ENCODE data around the gene ZNF330. TPM values are rescaled to one million over a fixed set of nuclear protein-coding genes. Genes with fewer than 3 reads are reported as not detected.

The ZNF330 gene
- total RNA-seq, 1 donor from 2014 or later: 32.1 TPM

DNA sequence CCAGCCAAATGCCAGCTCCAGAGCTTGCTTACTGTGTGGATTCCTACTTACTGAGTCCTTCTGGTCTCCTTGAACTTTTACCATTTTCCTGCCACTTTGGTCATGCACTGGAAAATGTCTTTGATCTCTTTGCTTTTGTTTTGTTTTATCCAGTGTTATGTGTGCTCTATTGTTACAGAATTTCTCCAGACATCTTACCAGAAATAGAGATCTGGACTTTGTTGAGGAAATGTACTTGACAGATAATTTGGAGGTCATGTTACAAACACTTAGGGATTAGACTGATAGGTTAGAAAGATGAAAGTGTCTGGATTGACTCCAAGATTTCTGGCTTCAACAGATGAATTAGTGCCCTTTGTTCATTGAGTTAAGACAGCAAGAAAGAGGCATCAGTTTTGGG lies 5.7 kb upstream of the ZNF330 start:
- H3K27ac ChIP-seq (ENCODE audit: low read depth, low read length): no peak overlapping the region
- H3K4me1 ChIP-seq (ENCODE audit: insufficient read depth, low read length): no peaks in the 10 kb centered on the region
- no peaks in the 10 kb centered on the region for H3K27me3 ChIP-seq (ENCODE audit: insufficient read depth, low read length)
- no peak for DNase-seq (ENCODE audit: low read depth)
- no peak overlapping the region for H3K4me3 Mint-ChIP-seq (ENCODE audit: unreplicated experiment)
- no peaks in the 10 kb centered on the region for H4K20me1 ChIP-seq (ENCODE audit: insufficient read depth, low read length)
- no peak overlapping the region for H2AFZ ChIP-seq (ENCODE audit: low read depth, low read length)
- H3K27ac Mint-ChIP-seq (ENCODE audit: unreplicated experiment): no peak overlapping the region
- FAIRE-seq: no peak
- no peaks in the 10 kb centered on the region for H3K27me3 Mint-ChIP-seq (ENCODE audit: low read depth, unreplicated experiment)
- H3K9ac ChIP-seq (ENCODE audit: low read length): no peak overlapping the region
- no peak overlapping the region for H3K4me3 ChIP-seq (ENCODE audit: insufficient read depth, low read depth, low read length)
- no peak for TF ChIP-seq EZH2 (IDR thresholded peaks at IDR 0.05; ENCODE audit: insufficient read depth, low read length)
- TF ChIP-seq, protein P1, sequence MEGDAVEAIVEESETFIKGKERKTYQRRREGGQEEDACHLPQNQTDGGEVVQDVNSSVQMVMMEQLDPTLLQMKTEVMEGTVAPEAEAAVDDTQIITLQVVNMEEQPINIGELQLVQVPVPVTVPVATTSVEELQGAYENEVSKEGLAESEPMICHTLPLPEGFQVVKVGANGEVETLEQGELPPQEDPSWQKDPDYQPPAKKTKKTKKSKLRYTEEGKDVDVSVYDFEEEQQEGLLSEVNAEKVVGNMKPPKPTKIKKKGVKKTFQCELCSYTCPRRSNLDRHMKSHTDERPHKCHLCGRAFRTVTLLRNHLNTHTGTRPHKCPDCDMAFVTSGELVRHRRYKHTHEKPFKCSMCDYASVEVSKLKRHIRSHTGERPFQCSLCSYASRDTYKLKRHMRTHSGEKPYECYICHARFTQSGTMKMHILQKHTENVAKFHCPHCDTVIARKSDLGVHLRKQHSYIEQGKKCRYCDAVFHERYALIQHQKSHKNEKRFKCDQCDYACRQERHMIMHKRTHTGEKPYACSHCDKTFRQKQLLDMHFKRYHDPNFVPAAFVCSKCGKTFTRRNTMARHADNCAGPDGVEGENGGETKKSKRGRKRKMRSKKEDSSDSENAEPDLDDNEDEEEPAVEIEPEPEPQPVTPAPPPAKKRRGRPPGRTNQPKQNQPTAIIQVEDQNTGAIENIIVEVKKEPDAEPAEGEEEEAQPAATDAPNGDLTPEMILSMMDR (IDR thresholded peaks at IDR 0.05; ENCODE audit: insufficient read depth, low read depth, low read length): no peak
- no peaks in the 10 kb centered on the region for H3K9me3 ChIP-seq (ENCODE audit: insufficient read depth, low read depth, low read length)
- H3K4me2 ChIP-seq (ENCODE audit: low read length): no peak overlapping the region
- no peaks in the 10 kb centered on the region for H3K79me2 ChIP-seq (ENCODE audit: insufficient read depth, low read length)
- H3K36me3 Mint-ChIP-seq (ENCODE audit: low read depth, unreplicated experiment): no peaks in the 10 kb centered on the region
- H3K4me1 Mint-ChIP-seq (ENCODE audit: low read depth, unreplicated experiment): peaks cover 7% of the 10 kb centered on the region
- H3K36me3 ChIP-seq (ENCODE audit: insufficient read depth, low read length): no peaks in the 10 kb centered on the region
- H3K9me3 Mint-ChIP-seq (ENCODE audit: unreplicated experiment): peaks cover 1% of the 10 kb centered on the region

DNA sequence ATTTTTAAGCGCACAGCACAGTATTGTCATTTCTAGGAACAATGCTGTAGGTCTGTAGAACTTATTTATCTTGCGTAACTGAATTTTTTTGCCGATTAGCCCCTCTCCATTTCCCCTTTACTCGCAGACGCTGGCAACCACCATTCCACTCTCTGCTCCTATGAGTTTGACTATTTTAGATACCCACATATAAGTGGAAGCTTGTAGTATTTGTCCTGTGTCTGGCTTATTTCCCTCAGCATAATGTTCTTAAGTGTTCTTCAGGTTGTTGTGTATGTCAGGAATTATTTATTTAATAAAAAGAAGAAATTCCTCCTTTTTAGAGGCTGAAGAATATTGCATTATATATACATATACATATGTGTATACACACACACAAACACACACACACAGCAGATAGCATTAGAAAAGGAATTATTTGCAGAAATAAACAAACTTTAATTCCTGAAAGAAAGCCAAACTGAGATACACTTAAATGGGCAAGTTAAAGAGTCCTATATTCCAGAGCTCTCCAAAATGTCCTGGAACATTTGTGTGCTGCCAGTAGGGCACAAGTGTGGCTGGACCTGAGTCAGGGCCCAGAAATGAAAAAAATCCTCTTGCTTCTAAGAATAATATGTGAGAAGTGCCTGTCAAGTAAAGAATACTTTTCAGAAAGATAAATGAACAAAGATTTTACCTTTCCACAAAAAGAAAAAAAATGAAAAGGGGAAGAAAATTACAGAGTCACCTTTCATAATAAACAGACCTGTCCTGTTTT lies 4.5 kb upstream of the ZNF330 start:
- no peaks in the 10 kb centered on the region for H3K27me3 Mint-ChIP-seq (ENCODE audit: low read depth, unreplicated experiment)
- TF ChIP-seq, protein P1 (IDR thresholded peaks at IDR 0.05; ENCODE audit: insufficient read depth, low read depth, low read length): no peak
- no peak for TF ChIP-seq EZH2 (IDR thresholded peaks at IDR 0.05; ENCODE audit: insufficient read depth, low read length)

DNA sequence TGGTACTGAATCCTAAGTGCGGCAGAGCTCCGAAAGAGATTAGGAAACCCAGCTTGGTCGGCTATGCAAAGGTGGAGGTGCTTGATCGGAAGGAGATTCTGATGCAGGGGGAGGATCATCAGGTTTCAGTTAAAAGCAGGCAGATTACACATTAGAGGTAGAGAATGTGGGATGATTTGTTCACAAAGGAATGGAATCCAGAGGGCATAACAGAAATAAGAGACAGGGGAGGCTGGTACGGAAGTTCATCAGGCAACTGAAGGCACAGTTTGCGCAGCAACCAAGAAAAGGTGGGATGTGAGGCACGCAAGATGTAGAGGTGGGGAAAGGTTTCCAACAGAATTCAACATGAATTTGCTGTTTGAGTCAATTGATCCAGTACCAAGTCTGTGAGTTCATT lies 424 bp upstream of the ZNF330 start:
- Histone ChIP-seq H3K9ac (ENCODE audit: low read length) (no peak overlapping the region), H3K4me1 (ENCODE audit: insufficient read depth, low read length) (peaks cover 5% of the 10 kb centered on the region), H3K27ac (ENCODE audit: low read depth, low read length) (peak overlapping the region; percentile 89), H3K27me3 (ENCODE audit: insufficient read depth, low read length) (no peaks in the 10 kb centered on the region), H3K9me3 (ENCODE audit: insufficient read depth, low read depth, low read length) (no peaks in the 10 kb centered on the region), H3K4me3 (ENCODE audit: insufficient read depth, low read depth, low read length) (peak overlapping the region; percentile 95), H3K4me2 (ENCODE audit: low read length) (peak overlapping the region; percentile 83), H4K20me1 (ENCODE audit: insufficient read depth, low read length) (peaks cover 5% of the 10 kb centered on the region), H3K79me2 (ENCODE audit: insufficient read depth, low read length) (peaks cover 42% of the 10 kb centered on the region), H2AFZ (ENCODE audit: low read depth, low read length) (peak overlapping the region; percentile 85), H3K36me3 (ENCODE audit: insufficient read depth, low read length) (peaks cover 16% of the 10 kb centered on the region)
- peaks cover 12% of the 10 kb centered on the region for H3K4me1 Mint-ChIP-seq (ENCODE audit: low read depth, unreplicated experiment)
- H3K9me3 Mint-ChIP-seq (ENCODE audit: unreplicated experiment): no peaks in the 10 kb centered on the region
- H3K27ac Mint-ChIP-seq (ENCODE audit: unreplicated experiment): peak overlapping the region; percentile 89
- FAIRE-seq (no peak), DNase-seq (ENCODE audit: low read depth) (peak; percentile 12)
- H3K4me3 Mint-ChIP-seq (ENCODE audit: unreplicated experiment): peak overlapping the region; percentile 97
- no peak for TF ChIP-seq EZH2 (IDR thresholded peaks at IDR 0.05; ENCODE audit: insufficient read depth, low read length)
- TF ChIP-seq, protein P1 (IDR thresholded peaks at IDR 0.05; ENCODE audit: insufficient read depth, low read depth, low read length): no peak
- H3K36me3 Mint-ChIP-seq (ENCODE audit: low read depth, unreplicated experiment): no peaks in the 10 kb centered on the region
- no peaks in the 10 kb centered on the region for H3K27me3 Mint-ChIP-seq (ENCODE audit: low read depth, unreplicated experiment)

More for the DNA sequence above, 4.5 kb upstream of the ZNF330 start:
- no peaks in the 10 kb centered on the region for H3K27me3 ChIP-seq (ENCODE audit: insufficient read depth, low read length)
- no peak overlapping the region for H3K4me2 ChIP-seq (ENCODE audit: low read length)
- H3K9me3 ChIP-seq (ENCODE audit: insufficient read depth, low read depth, low read length): no peaks in the 10 kb centered on the region
- no peaks in the 10 kb centered on the region for H3K36me3 ChIP-seq (ENCODE audit: insufficient read depth, low read length)
- no peak overlapping the region for H3K27ac ChIP-seq (ENCODE audit: low read depth, low read length)
- Mint-ChIP-seq H3K4me3 (ENCODE audit: unreplicated experiment) (no peak overlapping the region), H3K4me1 (ENCODE audit: low read depth, unreplicated experiment) (peaks cover 13% of the 10 kb centered on the region), H3K9me3 (ENCODE audit: unreplicated experiment) (peaks cover 1% of the 10 kb centered on the region), H3K36me3 (ENCODE audit: low read depth, unreplicated experiment) (no peaks in the 10 kb centered on the region), H3K27ac (ENCODE audit: unreplicated experiment) (no peak overlapping the region)
- no peaks in the 10 kb centered on the region for H4K20me1 ChIP-seq (ENCODE audit: insufficient read depth, low read length)
- peaks cover 5% of the 10 kb centered on the region for H3K4me1 ChIP-seq (ENCODE audit: insufficient read depth, low read length)
- no peak overlapping the region for H2AFZ ChIP-seq (ENCODE audit: low read depth, low read length)
- no peak for DNase-seq (ENCODE audit: low read depth)
- peaks cover 4% of the 10 kb centered on the region for H3K79me2 ChIP-seq (ENCODE audit: insufficient read depth, low read length)
- no peak overlapping the region for H3K9ac ChIP-seq (ENCODE audit: low read length)
- FAIRE-seq: no peak
- H3K4me3 ChIP-seq (ENCODE audit: insufficient read depth, low read depth, low read length): no peak overlapping the region

Measured in astrocyte (in vitro differentiated cells and primary cell).